ENCODE data around the gene OR2Z1. TPM values are rescaled to one million over a fixed set of nuclear protein-coding genes. Genes with fewer than 3 reads are reported as not detected.

Gene OR2Z1
- total RNA-seq, 1 donor from 2014 or later: not detected

DNA sequence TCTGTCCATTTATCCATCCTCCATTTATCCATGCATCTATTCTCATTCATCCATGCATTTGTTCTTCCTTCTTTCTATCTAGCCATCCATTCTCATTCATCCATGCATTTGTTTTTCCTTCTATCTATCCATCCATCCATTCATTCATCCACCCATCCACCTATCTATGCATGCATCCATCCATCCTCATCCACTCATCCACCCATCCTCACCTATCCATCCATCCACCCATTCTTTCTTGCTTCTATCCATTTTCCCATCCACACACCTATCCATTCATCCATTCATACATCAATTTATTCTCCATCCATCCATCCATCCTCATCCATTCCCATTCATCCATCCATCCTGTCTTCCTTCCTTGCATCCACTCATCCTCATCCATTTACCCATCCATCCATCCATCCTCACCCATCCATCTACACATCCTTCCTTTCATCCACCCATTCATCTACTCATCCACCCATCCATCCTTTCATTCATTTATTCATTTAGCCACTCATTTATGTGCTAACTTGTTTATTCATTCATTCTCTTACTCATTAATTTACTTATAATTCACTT, 43.1 kb upstream of the OR2Z1 start:
- Mint-ChIP-seq H3K9me3 (peaks cover 11% of the 10 kb centered on the region), H3K27me3 (ENCODE audit: insufficient read depth, low read depth) (peaks cover 7% of the 10 kb centered on the region), H3K4me1 (no peaks in the 10 kb centered on the region), H3K27ac (no peak overlapping the region), H3K36me3 (no peaks in the 10 kb centered on the region), H3K4me3 (no peak overlapping the region)
- no peak for DNase-seq (ENCODE audit: low spot score)
- Histone ChIP-seq H3K27ac (no peak overlapping the region), H3K9ac (no peak overlapping the region), H3K4me3 (no peak overlapping the region), H4K20me1 (ENCODE audit: low read depth) (no peaks in the 10 kb centered on the region), H3K9me3 (ENCODE audit: low read depth) (no peaks in the 10 kb centered on the region), H3K36me3 (no peaks in the 10 kb centered on the region), H3K4me2 (no peak overlapping the region), H3K79me2 (ENCODE audit: low read depth) (no peaks in the 10 kb centered on the region), H3F3A (ENCODE audit: low read depth) (no peaks in the 10 kb centered on the region), H2AFZ (replicated peaks) (no peak overlapping the region), H3K4me1 (no peaks in the 10 kb centered on the region), H3K27me3 (no peaks in the 10 kb centered on the region)
- TF ChIP-seq EZH2phosphoT487 (IDR thresholded peaks at IDR 0.05) (no peak), EZH2 (IDR thresholded peaks at IDR 0.05) (no peak)
- TF ChIP-seq, protein P1, sequence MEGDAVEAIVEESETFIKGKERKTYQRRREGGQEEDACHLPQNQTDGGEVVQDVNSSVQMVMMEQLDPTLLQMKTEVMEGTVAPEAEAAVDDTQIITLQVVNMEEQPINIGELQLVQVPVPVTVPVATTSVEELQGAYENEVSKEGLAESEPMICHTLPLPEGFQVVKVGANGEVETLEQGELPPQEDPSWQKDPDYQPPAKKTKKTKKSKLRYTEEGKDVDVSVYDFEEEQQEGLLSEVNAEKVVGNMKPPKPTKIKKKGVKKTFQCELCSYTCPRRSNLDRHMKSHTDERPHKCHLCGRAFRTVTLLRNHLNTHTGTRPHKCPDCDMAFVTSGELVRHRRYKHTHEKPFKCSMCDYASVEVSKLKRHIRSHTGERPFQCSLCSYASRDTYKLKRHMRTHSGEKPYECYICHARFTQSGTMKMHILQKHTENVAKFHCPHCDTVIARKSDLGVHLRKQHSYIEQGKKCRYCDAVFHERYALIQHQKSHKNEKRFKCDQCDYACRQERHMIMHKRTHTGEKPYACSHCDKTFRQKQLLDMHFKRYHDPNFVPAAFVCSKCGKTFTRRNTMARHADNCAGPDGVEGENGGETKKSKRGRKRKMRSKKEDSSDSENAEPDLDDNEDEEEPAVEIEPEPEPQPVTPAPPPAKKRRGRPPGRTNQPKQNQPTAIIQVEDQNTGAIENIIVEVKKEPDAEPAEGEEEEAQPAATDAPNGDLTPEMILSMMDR (IDR thresholded peaks at IDR 0.05): no peak

DNA sequence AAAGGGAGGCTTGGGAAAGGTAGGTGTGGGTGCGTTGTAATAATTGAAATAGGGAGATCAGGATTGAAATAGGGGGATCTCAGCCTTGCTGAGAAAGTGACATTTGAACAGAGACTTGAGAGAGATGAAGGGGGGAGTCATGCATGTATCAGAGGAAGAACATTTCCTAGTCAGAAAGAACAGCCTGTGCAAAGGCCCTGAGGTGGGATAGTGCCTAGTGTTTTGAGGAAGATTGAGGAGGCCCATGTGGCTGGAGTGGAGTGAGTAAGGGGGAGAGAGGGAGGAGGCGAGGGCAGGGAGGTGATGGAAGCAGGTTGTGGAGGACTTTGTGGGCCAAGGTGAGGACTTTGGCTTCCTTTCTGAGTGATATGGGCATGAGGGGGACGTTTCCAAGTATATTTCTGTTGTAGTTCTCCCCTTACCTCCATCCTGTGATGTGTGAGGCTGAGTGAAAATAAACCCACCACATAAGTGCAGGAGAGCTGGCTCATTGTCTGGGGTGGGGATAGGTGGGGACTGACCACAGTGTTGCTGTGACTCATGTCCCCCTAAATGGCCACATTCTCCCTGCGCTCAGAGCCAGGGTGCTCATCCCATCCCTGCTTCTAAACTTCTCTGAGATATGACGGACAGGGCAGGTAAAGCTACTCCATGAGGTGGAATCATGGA, 40.6 kb upstream of the OR2Z1 start:
- no peak overlapping the region for H3K4me2 ChIP-seq
- no peaks in the 10 kb centered on the region for H3F3A ChIP-seq (ENCODE audit: low read depth)
- no peak overlapping the region for H3K9ac ChIP-seq
- no peaks in the 10 kb centered on the region for H3K79me2 ChIP-seq (ENCODE audit: low read depth)
- TF ChIP-seq, protein P1 (IDR thresholded peaks at IDR 0.05): no peak
- H3K9me3 Mint-ChIP-seq: peaks cover 9% of the 10 kb centered on the region
- no peaks in the 10 kb centered on the region for H3K27me3 ChIP-seq
- no peak overlapping the region for H2AFZ ChIP-seq (replicated peaks)
- H3K36me3 Mint-ChIP-seq: no peaks in the 10 kb centered on the region
- no peaks in the 10 kb centered on the region for H3K36me3 ChIP-seq
- no peaks in the 10 kb centered on the region for H3K9me3 ChIP-seq (ENCODE audit: low read depth)
- DNase-seq (ENCODE audit: low spot score): no peak
- no peaks in the 10 kb centered on the region for H3K4me1 ChIP-seq
- peaks cover 10% of the 10 kb centered on the region for H3K27me3 Mint-ChIP-seq (ENCODE audit: insufficient read depth, low read depth)
- no peaks in the 10 kb centered on the region for H4K20me1 ChIP-seq (ENCODE audit: low read depth)
- no peak overlapping the region for H3K4me3 ChIP-seq
- H3K27ac Mint-ChIP-seq: no peak overlapping the region
- no peaks in the 10 kb centered on the region for H3K4me1 Mint-ChIP-seq
- no peak overlapping the region for H3K27ac ChIP-seq
- H3K4me3 Mint-ChIP-seq: no peak overlapping the region

DNA sequence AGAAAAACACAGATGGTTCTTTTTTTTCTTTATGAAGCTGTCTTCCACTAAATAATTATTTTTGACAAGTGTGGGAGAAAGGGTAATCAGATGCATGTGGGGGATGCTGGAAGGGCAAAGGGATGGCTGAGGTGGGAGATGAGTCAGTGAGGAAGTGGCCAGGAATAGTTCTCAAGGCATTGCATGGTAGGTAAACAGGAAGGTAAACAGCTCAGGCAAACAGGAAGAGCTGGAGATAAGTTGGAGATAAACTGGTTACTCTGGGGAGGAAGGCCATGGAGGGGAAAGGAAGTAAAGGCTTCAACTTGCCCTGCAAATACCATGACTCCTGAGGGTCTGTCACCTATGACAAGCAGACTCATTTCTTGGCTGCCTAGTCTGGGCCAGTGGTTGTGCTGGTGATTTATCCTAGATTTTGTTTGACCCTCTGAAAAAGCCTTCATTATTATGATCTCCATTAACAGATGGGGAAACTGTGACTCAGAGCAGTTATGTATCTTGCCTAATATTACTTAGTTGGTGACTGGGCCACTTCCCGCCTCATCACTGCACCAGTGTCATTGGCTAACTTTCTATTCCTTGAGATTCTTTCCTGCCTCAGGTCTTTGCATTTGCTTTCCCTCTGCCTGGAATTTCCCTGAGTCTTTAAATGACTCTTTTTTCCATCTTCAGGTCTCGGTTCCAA, 39.9 kb upstream of the OR2Z1 start:
- Histone ChIP-seq H3F3A (ENCODE audit: low read depth) (no peaks in the 10 kb centered on the region), H4K20me1 (ENCODE audit: low read depth) (no peaks in the 10 kb centered on the region), H3K27ac (no peak overlapping the region), H3K36me3 (no peaks in the 10 kb centered on the region), H3K4me1 (no peaks in the 10 kb centered on the region), H3K27me3 (no peaks in the 10 kb centered on the region), H3K4me3 (no peak overlapping the region), H3K79me2 (ENCODE audit: low read depth) (no peaks in the 10 kb centered on the region), H3K9me3 (ENCODE audit: low read depth) (no peaks in the 10 kb centered on the region), H2AFZ (replicated peaks) (no peak overlapping the region), H3K4me2 (no peak overlapping the region), H3K9ac (no peak overlapping the region)
- no peak overlapping the region for H3K27ac Mint-ChIP-seq
- H3K27me3 Mint-ChIP-seq (ENCODE audit: insufficient read depth, low read depth): peaks cover 12% of the 10 kb centered on the region
- H3K4me3 Mint-ChIP-seq: no peak overlapping the region
- no peaks in the 10 kb centered on the region for H3K36me3 Mint-ChIP-seq
- H3K9me3 Mint-ChIP-seq: peaks cover 6% of the 10 kb centered on the region
- TF ChIP-seq, protein P1 (IDR thresholded peaks at IDR 0.05): no peak
- TF ChIP-seq EZH2phosphoT487 (IDR thresholded peaks at IDR 0.05) (no peak), EZH2 (IDR thresholded peaks at IDR 0.05) (no peak)
- no peak for DNase-seq (ENCODE audit: low spot score)
- no peaks in the 10 kb centered on the region for H3K4me1 Mint-ChIP-seq

All from neural progenitor cell (in vitro differentiated cells).